Measurements from ENCODE around the gene CNOT3. TPM values are rescaled to one million over a fixed set of nuclear protein-coding genes. Genes with fewer than 3 reads are reported as not detected.

Gene CNOT3
- total RNA-seq, 1 experiment from 2014 or later: 77.7 TPM

DNA sequence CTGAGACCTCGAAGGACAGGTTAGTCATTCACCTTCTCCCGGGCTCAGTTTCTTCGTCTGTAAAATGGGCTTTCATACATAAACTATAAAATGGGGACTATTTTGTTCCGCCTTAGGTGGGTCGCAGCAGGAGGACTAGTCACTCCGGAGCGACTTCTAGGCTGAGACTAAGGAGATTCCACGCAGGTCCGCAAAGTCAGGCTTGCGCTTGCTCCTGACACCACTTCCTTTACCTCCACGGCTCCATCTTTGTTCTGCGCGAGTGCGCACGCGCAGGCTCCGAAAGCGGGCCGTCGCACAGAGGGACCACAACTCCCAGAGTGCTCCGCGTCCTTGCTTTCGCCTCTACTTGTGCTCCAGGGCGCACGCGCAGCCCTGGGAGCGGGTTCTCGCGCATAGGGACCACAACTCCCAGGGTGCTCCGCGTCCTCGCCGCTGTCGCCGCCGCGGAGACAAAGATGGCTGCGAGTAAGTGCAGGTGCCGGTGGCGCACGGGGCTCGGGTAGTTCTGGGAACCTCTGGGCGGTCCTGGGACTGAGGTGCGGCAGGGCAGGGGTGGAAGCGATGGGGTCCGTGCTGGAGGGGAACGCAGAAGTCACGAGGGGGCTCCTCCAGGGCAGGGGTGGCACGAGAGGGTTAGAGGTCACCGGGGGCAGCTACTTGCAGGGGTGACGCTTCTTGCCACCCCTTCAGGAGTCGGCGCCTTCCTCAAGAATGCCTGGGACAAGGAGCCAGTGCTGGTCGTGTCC is 35.0 kb upstream of the CNOT3 start, which contains the start of gene NDUFA3:
Gene NDUFA3, plus strand, starts transcription at position 435 of the 749 bp plus-strand sequence. Its CDS starts 24 bp downstream, at position 459.
- H3K9me3 ChIP-seq: no peaks in the 10 kb centered on the region
- H3K4me3 Mint-ChIP-seq (ENCODE audit: unreplicated experiment): peak within 1 kb of the TSS; percentile 92
- peaks cover 34% of the 10 kb centered on the region for H3K36me3 Mint-ChIP-seq (ENCODE audit: insufficient read depth, unreplicated experiment)
- H3K4me3 ChIP-seq (ENCODE audit: low read depth, low read length): peak within 1 kb of the TSS; percentile 85
- ChIA-PET POLR2A (no interaction called here), CTCF (no interaction called here)
- H3K4me1 ChIP-seq: no peaks in the 10 kb centered on the region
- H3K4me1 Mint-ChIP-seq (ENCODE audit: low read depth, unreplicated experiment): peaks cover 10% of the 10 kb centered on the region
- H3K27me3 ChIP-seq (replicated peaks; ENCODE audit: control insufficient read depth, insufficient read depth, low read length): no peaks in the 10 kb centered on the region
- no peaks in the 10 kb centered on the region for H3K9me3 Mint-ChIP-seq (ENCODE audit: unreplicated experiment)
- H3K27me3 Mint-ChIP-seq (ENCODE audit: insufficient read depth, unreplicated experiment): no peaks in the 10 kb centered on the region
- H3K27ac Mint-ChIP-seq (ENCODE audit: unreplicated experiment): peak within 1 kb of the TSS; percentile 90
- TF ChIP-seq, protein P1, sequence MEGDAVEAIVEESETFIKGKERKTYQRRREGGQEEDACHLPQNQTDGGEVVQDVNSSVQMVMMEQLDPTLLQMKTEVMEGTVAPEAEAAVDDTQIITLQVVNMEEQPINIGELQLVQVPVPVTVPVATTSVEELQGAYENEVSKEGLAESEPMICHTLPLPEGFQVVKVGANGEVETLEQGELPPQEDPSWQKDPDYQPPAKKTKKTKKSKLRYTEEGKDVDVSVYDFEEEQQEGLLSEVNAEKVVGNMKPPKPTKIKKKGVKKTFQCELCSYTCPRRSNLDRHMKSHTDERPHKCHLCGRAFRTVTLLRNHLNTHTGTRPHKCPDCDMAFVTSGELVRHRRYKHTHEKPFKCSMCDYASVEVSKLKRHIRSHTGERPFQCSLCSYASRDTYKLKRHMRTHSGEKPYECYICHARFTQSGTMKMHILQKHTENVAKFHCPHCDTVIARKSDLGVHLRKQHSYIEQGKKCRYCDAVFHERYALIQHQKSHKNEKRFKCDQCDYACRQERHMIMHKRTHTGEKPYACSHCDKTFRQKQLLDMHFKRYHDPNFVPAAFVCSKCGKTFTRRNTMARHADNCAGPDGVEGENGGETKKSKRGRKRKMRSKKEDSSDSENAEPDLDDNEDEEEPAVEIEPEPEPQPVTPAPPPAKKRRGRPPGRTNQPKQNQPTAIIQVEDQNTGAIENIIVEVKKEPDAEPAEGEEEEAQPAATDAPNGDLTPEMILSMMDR (IDR thresholded peaks at IDR 0.05; ENCODE audit: insufficient read depth in 1 of 2, low read depth in 1 of 2, low read length in 1 of 2, severe bottlenecking in 1 of 2, unreplicated experiment in 1 of 2): no peak
- no peaks in the 10 kb centered on the region for H3K36me3 ChIP-seq (ENCODE audit: control insufficient read depth, insufficient read depth, low read length)
- BruUV-seq (replicated peaks): no TSS peak
- intact Hi-C loops (cut with micrococcal nuclease; ENCODE audit: unreplicated experiment): loop anchor here (1.0 kb wide), 2 partner anchors 13 to 35 kb away; partner anchors contain the start of genes CNOT3, PRPF31 and TFPT
- peak; percentile 99 for DNase-seq

DNA sequence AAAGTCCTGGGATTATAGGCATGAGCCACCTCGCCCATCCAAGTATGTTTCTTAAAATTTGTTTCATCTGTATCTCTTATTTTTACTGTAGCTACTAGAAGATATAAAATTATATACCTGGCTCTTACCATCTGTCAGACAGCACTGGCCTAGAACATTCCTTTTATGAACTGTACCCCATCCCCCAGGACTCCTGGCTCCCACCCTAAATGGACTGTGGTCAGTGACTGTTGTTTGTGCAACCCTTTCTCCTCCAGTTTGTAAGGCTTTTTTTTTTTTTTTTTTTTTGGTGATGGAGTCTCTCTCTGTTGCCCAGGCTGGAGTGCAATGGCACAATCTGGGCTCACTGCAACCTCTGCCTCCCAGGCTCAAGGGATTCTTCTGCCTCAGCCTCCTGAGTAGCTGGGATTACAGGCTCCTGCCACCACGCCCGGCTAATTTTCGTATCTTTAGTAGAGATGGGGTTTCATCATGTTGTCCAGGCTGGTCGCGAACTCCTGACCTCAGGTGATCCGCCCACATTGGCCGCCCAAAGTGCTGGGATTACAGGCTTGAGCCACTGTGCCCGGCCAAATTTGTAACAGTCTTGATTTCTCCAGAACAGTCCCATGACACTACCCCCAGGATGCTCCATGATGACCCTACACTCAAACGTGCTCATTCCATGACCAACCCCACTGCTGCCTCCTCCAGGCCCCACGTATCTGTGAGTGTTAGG is 32.4 kb upstream of the CNOT3 start:
- TF ChIP-seq, protein P1 (IDR thresholded peaks at IDR 0.05; ENCODE audit: insufficient read depth in 1 of 2, low read depth in 1 of 2, low read length in 1 of 2, severe bottlenecking in 1 of 2, unreplicated experiment in 1 of 2): no peak
- peak overlapping the region; percentile 60 for H3K27ac Mint-ChIP-seq (ENCODE audit: unreplicated experiment)

DNA sequence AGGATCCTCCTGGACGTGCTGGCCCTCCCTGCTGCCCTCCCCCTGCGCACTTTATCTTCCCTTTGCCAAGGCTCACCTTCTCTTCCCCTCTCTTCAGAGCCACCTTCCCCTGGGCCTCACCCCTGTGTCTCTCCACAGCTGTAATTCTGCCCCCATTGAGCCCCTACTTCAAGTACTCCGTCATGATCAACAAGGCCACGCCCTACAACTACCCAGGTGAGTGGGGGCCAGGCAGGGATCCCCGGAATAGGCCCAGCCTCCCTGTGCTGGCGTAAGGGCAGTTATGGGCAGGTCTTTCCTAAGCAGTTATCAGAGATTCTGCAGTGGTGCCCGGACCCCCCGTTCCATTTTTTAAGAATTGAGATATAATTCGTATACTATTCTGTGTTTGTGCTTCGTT is 31.8 kb upstream of the CNOT3 start:
- TF ChIP-seq, protein P1 (IDR thresholded peaks at IDR 0.05; ENCODE audit: insufficient read depth in 1 of 2, low read depth in 1 of 2, low read length in 1 of 2, severe bottlenecking in 1 of 2, unreplicated experiment in 1 of 2): no peak
- intact Hi-C loops (cut with micrococcal nuclease; ENCODE audit: unreplicated experiment): no loop called here
- no peak overlapping the region for H3K4me3 Mint-ChIP-seq (ENCODE audit: unreplicated experiment)

More for the DNA sequence above, 32.4 kb upstream of the CNOT3 start:
- no peaks in the 10 kb centered on the region for H3K9me3 ChIP-seq
- peaks cover 2% of the 10 kb centered on the region for H3K36me3 ChIP-seq (ENCODE audit: control insufficient read depth, insufficient read depth, low read length)
- H3K36me3 Mint-ChIP-seq (ENCODE audit: insufficient read depth, unreplicated experiment): peaks cover 53% of the 10 kb centered on the region
- H3K4me3 Mint-ChIP-seq (ENCODE audit: unreplicated experiment): no peak overlapping the region
- no peaks in the 10 kb centered on the region for H3K27me3 ChIP-seq (replicated peaks; ENCODE audit: control insufficient read depth, insufficient read depth, low read length)
- H3K4me1 ChIP-seq: no peaks in the 10 kb centered on the region
- CTCF ChIA-PET: no interaction called here
- no peaks in the 10 kb centered on the region for H3K9me3 Mint-ChIP-seq (ENCODE audit: unreplicated experiment)
- no TSS peak for BruUV-seq (replicated peaks)
- no peak for DNase-seq
- peaks cover 13% of the 10 kb centered on the region for H3K4me1 Mint-ChIP-seq (ENCODE audit: low read depth, unreplicated experiment)
- POLR2A ChIA-PET: no interaction called here
- intact Hi-C loops (cut with micrococcal nuclease; ENCODE audit: unreplicated experiment): no loop called here
- H3K4me3 ChIP-seq (ENCODE audit: low read depth, low read length): no peak overlapping the region
- H3K27me3 Mint-ChIP-seq (ENCODE audit: insufficient read depth, unreplicated experiment): no peaks in the 10 kb centered on the region

More for the DNA sequence above, 31.8 kb upstream of the CNOT3 start:
- peaks cover 13% of the 10 kb centered on the region for H3K4me1 Mint-ChIP-seq (ENCODE audit: low read depth, unreplicated experiment)
- H3K4me1 ChIP-seq: no peaks in the 10 kb centered on the region
- H3K27ac Mint-ChIP-seq (ENCODE audit: unreplicated experiment): peak overlapping the region; percentile 60
- H3K9me3 ChIP-seq: no peaks in the 10 kb centered on the region
- peaks cover 2% of the 10 kb centered on the region for H3K36me3 ChIP-seq (ENCODE audit: control insufficient read depth, insufficient read depth, low read length)
- peaks cover 60% of the 10 kb centered on the region for H3K36me3 Mint-ChIP-seq (ENCODE audit: insufficient read depth, unreplicated experiment)
- BruUV-seq (replicated peaks): no TSS peak
- no peaks in the 10 kb centered on the region for H3K27me3 Mint-ChIP-seq (ENCODE audit: insufficient read depth, unreplicated experiment)
- POLR2A ChIA-PET: no interaction called here
- no peaks in the 10 kb centered on the region for H3K9me3 Mint-ChIP-seq (ENCODE audit: unreplicated experiment)
- H3K27me3 ChIP-seq (replicated peaks; ENCODE audit: control insufficient read depth, insufficient read depth, low read length): no peaks in the 10 kb centered on the region
- H3K4me3 ChIP-seq (ENCODE audit: low read depth, low read length): no peak overlapping the region
- CTCF ChIA-PET: interaction anchor here (0.8 kb wide), 1 partner anchor 9 kb away, joined by 3 read pairs; no protein-coding TSS in a partner anchor
- DNase-seq: no peak

All from Caco-2 (cell line).